AG09309 (cell line): ENCODE data around the gene DGKA.
A peak's percentile ranks its signal among the peaks of the same experiment; 100 is the strongest.

Experiments used
- DNase-seq: peaks from one replicate; pipeline ENCODE4 v3.0.0-alpha.2; 2010; ENCODE audit warnings: low read depth
- H3K4me3 ChIP-seq: 2 replicates; pipeline ENCODE4 v1.5.1; 2011; ENCODE audit warnings: mild to moderate bottlenecking, low read depth, low read length, moderate library complexity; ENCODE audit not compliant: control insufficient read depth
- CTCF ChIP-seq: IDR thresholded peaks from 2 replicates; pipeline ENCODE4 v1.5.1; 2011; ENCODE audit warnings: mild to moderate bottlenecking, low read depth, low read length, inconsistent platforms; ENCODE audit not compliant: insufficient read depth, control insufficient read depth; ENCODE audit errors: missing control alignments

Gene DGKA

DNA sequence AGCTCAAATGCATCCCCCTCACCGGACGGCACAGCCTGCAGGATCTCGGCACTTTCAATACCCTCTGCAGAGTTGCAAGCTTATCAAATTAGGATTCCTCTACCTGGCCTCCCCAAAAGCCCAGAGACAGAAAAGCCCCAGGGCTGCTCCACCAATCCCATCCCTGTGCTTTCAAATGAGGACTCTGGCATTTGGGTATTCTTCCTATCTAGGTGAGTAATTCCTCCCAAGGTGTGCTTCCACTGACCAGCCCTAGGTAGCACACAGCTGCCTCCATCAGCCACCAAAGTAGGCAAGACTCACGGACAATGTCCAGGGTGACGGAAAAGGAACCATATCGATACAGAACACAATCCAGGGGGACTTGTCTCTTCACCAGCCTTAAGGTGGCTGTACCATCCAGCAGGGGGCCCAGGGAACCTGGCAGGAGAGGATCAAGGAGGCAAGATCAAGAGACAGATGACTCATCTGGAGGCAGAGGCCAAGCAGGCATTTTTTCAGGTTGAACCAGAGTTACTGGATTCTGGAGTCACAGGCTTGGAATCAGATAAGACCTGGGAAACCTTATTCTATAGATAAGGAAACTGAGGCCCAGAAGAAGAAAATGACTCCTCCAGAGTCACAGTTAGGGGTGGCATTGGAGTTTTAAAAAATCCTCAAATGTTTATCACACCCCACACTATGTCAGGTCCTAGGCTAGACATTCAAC lies 25.0 kb downstream of the DGKA start:
- DNase-seq = no peak
- peak; percentile 56 for TF ChIP-seq CTCF
- no peak overlapping the region for H3K4me3 ChIP-seq

DNA sequence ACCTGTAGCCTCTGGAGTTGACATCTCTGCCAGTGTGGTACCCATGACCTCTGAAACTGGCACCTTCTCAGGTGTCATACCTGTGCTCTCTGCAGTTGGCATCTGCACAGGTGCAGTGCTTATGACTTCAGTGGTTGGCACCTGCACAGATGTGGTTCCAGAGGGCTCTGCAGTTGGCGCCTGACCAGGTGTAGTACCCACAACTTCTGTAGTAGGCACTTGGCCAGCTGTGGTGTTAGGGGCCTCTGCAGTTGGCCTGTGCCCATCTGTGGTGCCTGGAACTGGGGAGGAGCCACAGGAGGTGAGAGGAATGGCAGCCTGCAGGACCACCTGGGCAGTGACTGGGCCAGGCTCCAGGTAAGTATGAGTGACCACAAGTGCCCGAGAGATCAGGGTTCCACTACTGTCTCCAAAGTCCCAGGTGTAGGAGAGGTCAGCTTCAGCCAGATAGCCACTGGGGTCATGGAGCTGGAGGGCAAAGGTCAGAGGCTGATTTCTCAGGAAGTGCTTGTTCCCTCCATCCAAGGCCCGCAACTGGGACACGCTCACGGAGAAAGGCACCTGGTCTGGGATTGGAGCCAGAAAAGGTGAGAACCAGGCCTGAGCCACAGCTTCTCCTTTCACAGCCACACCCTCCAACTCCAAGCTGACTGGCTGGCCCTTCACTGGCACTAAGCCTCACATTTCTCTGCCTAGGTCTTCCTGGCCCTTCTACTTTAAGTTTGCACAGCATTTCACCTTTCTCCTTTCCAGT lies 26.3 kb downstream of the DGKA start:
- TF ChIP-seq CTCF = no peak
- H3K4me3 ChIP-seq = no peak overlapping the region
- DNase-seq = no peak

DNA sequence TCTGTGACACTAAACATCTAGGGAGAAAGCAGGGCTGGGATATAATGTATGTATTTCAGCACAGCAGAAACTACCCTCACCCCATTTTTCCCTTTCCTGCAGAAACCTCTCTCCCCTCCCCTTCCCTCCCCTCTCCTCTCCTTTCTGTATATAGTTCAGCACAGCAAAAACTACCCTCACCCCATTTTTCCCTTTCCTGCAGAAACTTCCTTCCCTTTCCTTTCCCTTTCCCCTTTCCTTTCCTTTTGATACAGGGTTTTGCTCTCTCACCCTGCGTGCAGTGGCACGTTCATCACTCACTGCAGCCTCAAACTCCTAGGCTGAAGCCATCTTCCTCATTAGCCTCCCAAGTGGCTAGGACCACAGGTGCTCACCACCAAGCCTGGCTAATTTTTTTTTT lies 32.8 kb downstream of the DGKA start:
- TF ChIP-seq CTCF = no peak
- no peak overlapping the region for H3K4me3 ChIP-seq
- DNase-seq = no peak

DNA sequence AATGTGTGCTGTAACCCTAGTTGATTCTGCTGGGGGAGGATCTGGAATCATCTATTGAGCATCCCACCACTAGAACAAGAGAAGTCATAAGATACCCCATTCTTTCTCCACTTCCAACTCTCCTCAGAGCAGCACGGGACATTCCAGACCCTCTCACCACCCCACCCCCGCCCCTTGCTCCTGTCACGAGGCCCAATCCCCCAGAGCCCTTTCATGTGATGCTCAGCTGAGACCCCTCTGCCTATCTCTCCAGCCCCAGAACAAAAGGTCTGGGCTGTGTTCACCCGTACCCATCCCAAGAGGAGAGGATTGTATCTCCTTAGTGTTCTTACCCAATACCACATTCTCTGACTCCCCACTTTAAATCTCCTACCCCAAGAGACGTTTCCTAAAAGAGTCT lies 34.3 kb downstream of the DGKA start:
- H3K4me3 ChIP-seq = no peak overlapping the region
- no peak for TF ChIP-seq CTCF
- no peak for DNase-seq

DNA sequence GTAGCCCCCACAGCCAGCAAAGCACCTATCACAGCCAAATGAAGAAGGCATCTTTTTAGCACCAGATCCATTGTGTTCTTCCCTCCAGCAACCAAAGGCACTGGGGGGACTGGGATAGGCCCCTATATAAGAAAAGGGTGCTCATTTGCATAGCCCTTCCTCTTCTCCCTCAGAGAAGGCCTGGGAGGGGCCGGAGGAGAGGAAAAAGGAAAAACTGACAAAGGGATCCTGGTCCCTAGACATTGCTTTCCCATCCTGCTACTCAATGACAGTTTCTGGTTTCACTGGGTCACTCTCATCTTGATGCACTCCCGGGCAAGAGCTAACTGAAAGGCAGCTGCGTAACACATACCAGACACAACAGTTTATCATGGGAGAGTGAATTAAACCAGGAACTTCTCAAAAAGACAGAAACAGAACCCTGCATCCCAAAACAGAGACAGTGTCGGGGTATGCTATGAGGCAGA lies 35.0 kb downstream of the DGKA start, which contains the start of gene PMEL:
PMEL (minus strand) TSS at position 102 of the 467 bp plus-strand sequence; CDS start at position 71, 31 bp downstream.
- H3K4me3 ChIP-seq = peak within 1 kb of the TSS; percentile 81
- no peak for DNase-seq
- no peak for TF ChIP-seq CTCF

DNA sequence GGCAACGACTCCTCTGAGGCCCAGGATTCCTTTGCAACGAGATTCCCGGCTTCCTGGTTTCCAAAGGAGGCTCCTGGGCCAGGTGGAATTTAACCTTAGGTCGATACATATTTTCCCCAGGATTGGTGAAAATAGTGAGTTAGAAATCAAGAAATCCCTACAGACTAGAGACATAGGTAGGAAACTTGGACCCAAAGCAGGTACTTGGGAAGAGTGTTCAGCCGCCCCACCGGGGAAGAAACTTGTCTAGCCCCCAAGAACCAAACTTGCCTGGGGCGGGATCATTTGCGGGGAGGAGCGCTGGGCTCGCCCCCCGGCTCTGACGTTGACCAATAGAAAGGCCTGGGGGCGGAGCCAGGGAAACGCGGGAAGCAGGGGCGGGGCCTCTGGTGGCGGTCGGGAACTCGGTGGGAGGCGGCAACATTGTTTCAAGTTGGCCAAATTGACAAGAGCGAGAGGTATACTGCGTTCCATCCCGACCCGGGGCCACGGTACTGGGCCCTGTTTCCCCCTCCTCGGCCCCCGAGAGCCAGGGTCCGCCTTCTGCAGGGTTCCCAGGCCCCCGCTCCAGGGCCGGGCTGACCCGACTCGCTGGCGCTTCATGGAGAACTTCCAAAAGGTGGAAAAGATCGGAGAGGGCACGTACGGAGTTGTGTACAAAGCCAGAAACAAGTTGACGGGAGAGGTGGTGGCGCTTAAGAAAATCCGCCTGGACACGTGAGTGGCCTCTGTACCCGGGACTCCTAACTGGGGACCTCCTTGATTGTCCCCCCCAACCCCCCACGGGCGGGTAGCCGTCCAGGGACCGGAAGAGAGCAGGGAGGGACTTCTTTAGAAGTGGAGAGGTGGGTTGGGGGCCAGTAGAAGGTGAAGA lies 35.7 kb downstream of the DGKA start, which contains the start of gene CDK2:
CDK2 (plus strand) TSS at position 423 of the 874 bp plus-strand sequence; CDS start at position 602, 179 bp downstream.
- H3K4me3 ChIP-seq = peak within 1 kb of the TSS; percentile 81
- no peak for DNase-seq
- TF ChIP-seq CTCF = no peak
